BE2C (cell line): Measurements from ENCODE around the gene GGN.

Experiments used
- DNase-seq: peaks from one replicate; pipeline ENCODE4 v3.0.0-alpha.2; 2020
- H3K27me3 ChIP-seq: fragments of 250-450 bp; sonication (Bioruptor Pico); 2 replicates; pipeline ENCODE4 v1.5.1; 2020; ENCODE audit warnings: mild to moderate bottlenecking
- H3K36me3 ChIP-seq: fragments of 250-450 bp; sonication (Bioruptor Pico); 2 replicates; pipeline ENCODE4 v1.5.1; 2020; ENCODE audit warnings: mild to moderate bottlenecking
- H3K4me1 ChIP-seq: fragments of 250-450 bp; sonication (Bioruptor Pico); 2 replicates; pipeline ENCODE4 v1.5.1; 2020
- H3K4me3 ChIP-seq: 2 replicates; pipeline ENCODE4 v1.5.1; 2011; ENCODE audit warnings: low read depth, low read length
- H3K9me3 ChIP-seq: fragments of 250-450 bp; sonication (Bioruptor Pico); 2 replicates; pipeline ENCODE4 v1.5.1; 2020
- CTCF ChIP-seq: IDR thresholded peaks from 2 replicates; pipeline ENCODE4 v1.5.1; 2012; ENCODE audit warnings: mild to moderate bottlenecking, low read depth, low read length

Gene GGN

GRCh38 chr19:38358071-38358470 lies 29.8 kb downstream of the GGN start:
- H3K36me3 ChIP-seq = no peaks in the 10 kb centered on the region
- TF ChIP-seq CTCF = no peak
- no peaks in the 10 kb centered on the region for H3K4me1 ChIP-seq
- no peak for DNase-seq
- H3K4me3 ChIP-seq = no peak overlapping the region
- no peaks in the 10 kb centered on the region for H3K9me3 ChIP-seq
- peaks cover 39% of the 10 kb centered on the region for H3K27me3 ChIP-seq

- no peak for TF ChIP-seq CTCF
These were observed 31.8 kb downstream of the GGN start for GRCh38 chr19:38355728-38356725.

GRCh38 chr19:38352611-38353010 lies 35.2 kb downstream of the GGN start:
- H3K36me3 ChIP-seq = no peaks in the 10 kb centered on the region
- TF ChIP-seq CTCF = no peak

More at GRCh38 chr19:38355728-38356725, 31.8 kb downstream of the GGN start:
- H3K9me3 ChIP-seq = no peaks in the 10 kb centered on the region
- H3K4me1 ChIP-seq = no peaks in the 10 kb centered on the region
- H3K27me3 ChIP-seq = peaks cover 33% of the 10 kb centered on the region
- no peak overlapping the region for H3K4me3 ChIP-seq
- H3K36me3 ChIP-seq = no peaks in the 10 kb centered on the region
- no peak for DNase-seq

GRCh38 chr19:38351865-38352395 lies 35.9 kb downstream of the GGN start:
- Histone ChIP-seq H3K36me3 (no peaks in the 10 kb centered on the region), H3K27me3 (no peaks in the 10 kb centered on the region; the same call in 1 of the 2 replicates), H3K4me1 (no peaks in the 10 kb centered on the region), H3K4me3 (no peak overlapping the region), H3K9me3 (no peaks in the 10 kb centered on the region)
- no peak for DNase-seq
- peak; percentile 6; the same call in 1 of the 2 replicates for TF ChIP-seq CTCF

More at GRCh38 chr19:38352611-38353010, 35.2 kb downstream of the GGN start:
- DNase-seq = no peak
- Histone ChIP-seq H3K4me1 (no peaks in the 10 kb centered on the region), H3K27me3 (peaks cover 2% of the 10 kb centered on the region; the same call in 1 of the 2 replicates), H3K4me3 (no peak overlapping the region), H3K9me3 (no peaks in the 10 kb centered on the region)

- Histone ChIP-seq H3K9me3 (no peaks in the 10 kb centered on the region), H3K27me3 (no peaks in the 10 kb centered on the region; the same call in 1 of the 2 replicates), H3K4me1 (no peaks in the 10 kb centered on the region), H3K36me3 (no peaks in the 10 kb centered on the region), H3K4me3 (no peak overlapping the region)
- no peak for TF ChIP-seq CTCF
- DNase-seq = no peak
These were observed 37.0 kb downstream of the GGN start for GRCh38 chr19:38350883-38351282.

GRCh38 chr19:38346837-38347236 lies 41.0 kb downstream of the GGN start:
- Histone ChIP-seq H3K9me3 (no peaks in the 10 kb centered on the region), H3K36me3 (no peaks in the 10 kb centered on the region), H3K27me3 (no peaks in the 10 kb centered on the region), H3K4me3 (no peak overlapping the region), H3K4me1 (no peaks in the 10 kb centered on the region)
- no peak for TF ChIP-seq CTCF
- no peak for DNase-seq
